Stomach smooth muscle (tissue), 2 donors: ENCODE results near the gene CAMKMT.

Experiments used
- H3K27ac ChIP-seq: one replicate; pipeline ENCODE4 v1.7.0; 2013; ENCODE audit warnings: mild to moderate bottlenecking, low read length, inconsistent platforms
- H3K27me3 ChIP-seq, 2 donors: one replicate each; pipeline ENCODE4 v1.7.0; 2013; ENCODE audit warnings: low read length in 2 of 2; ENCODE audit not compliant: insufficient read depth in 2 of 2, control insufficient read depth in 1 of 2
- H3K36me3 ChIP-seq, 2 donors: one replicate each; pipeline ENCODE4 v1.7.0; 2013; ENCODE audit warnings: low read length in 2 of 2; ENCODE audit not compliant: control insufficient read depth in 2 of 2, insufficient read depth in 2 of 2
- H3K4me1 ChIP-seq: one replicate; pipeline ENCODE4 v1.7.0; 2013; ENCODE audit warnings: low read length; ENCODE audit not compliant: control insufficient read depth, insufficient read depth
- H3K4me3 ChIP-seq, 2 donors: one replicate each; pipeline ENCODE4 v1.7.0; 2013; ENCODE audit warnings: low read length in 2 of 2
- H3K9ac ChIP-seq, 2 donors: one replicate each; pipeline ENCODE4 v1.7.0; 2013; ENCODE audit warnings: low read length in 2 of 2, mild to moderate bottlenecking in 1 of 2
- H3K9me3 ChIP-seq, 2 donors: one replicate each; pipeline ENCODE4 v1.7.0; 2013; ENCODE audit warnings: low read length in 2 of 2; ENCODE audit not compliant: control insufficient read depth in 2 of 2
- donor health status: healthy.
- donor health status: Pancreatic carcinoma.

Gene CAMKMT

DNA sequence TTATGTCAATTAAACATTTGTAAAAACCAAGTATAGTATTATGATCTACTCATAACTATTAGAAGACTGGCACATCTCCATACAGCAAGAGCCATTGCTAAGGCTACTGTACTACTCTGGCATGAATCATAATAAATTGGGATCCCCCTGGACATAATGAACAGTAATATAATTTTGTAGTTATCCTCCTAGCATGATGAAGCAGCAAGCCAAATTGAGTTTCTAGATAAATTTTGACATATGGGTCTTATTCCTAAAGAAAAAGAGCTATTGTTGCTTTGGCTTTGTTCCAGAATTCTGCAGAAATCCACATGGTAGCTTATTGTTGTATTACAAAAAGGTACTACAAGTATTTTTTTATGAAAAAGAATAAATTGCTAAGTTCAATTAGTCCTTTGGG is 204.3 kb downstream of the CAMKMT start:
- Histone ChIP-seq H3K36me3 (no peaks in the 10 kb centered on the region), H3K9ac (no peak overlapping the region), H3K27ac (no peak overlapping the region)

DNA sequence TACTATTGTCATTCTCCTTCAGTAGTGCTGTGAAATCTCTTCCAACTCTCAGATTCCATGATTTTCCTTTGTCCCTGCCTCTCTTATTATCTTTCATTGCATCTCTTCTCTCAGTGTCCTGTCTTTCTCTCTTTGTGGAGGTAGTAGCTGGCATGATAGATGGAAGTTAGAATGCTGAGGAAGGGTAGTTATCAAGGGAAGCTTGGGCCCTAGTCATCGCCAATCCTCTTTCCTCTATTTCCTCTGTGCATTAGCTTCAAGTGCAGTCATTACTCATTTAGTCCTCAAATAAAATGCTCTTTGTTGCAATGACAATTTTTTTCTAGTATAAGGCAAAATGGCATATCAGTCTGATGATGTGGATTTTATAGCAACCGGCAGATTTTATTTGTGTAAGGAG is 207.7 kb downstream of the CAMKMT start:
- Histone ChIP-seq H3K36me3 (no peaks in the 10 kb centered on the region), H3K9me3 (no peaks in the 10 kb centered on the region), H3K9ac (no peak overlapping the region), H3K4me1 (no peaks in the 10 kb centered on the region), H3K27me3 (no peaks in the 10 kb centered on the region), H3K4me3 (no peak overlapping the region), H3K27ac (no peak overlapping the region)

More for the DNA sequence above, 204.3 kb downstream of the CAMKMT start:
- no peaks in the 10 kb centered on the region for H3K27me3 ChIP-seq
- no peaks in the 10 kb centered on the region for H3K4me1 ChIP-seq
- H3K4me3 ChIP-seq, result no peak overlapping the region
- H3K9me3 ChIP-seq, result no peaks in the 10 kb centered on the region

DNA sequence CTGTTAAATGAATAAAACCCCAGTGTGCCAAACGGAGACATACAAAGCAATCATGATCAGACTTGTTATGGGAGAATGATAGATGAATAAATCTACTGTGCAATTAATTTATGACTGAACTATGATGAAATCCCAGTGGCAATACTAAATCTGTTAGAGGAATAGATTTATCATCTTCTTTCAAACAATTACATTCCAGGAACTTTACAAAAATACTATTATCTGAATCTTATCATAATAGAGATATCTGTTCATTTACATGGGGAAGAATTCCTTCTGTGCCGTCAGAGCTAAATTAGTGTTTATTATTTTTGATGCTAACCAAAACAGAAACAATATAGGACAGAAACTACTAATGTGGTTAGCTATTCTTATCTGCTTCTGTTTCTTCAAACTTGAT is 208.5 kb downstream of the CAMKMT start:
- Histone ChIP-seq H3K27ac (no peak overlapping the region), H3K27me3 (no peaks in the 10 kb centered on the region), H3K9me3 (no peaks in the 10 kb centered on the region), H3K9ac (no peak overlapping the region), H3K4me3 (no peak overlapping the region), H3K4me1 (no peaks in the 10 kb centered on the region), H3K36me3 (no peaks in the 10 kb centered on the region)

DNA sequence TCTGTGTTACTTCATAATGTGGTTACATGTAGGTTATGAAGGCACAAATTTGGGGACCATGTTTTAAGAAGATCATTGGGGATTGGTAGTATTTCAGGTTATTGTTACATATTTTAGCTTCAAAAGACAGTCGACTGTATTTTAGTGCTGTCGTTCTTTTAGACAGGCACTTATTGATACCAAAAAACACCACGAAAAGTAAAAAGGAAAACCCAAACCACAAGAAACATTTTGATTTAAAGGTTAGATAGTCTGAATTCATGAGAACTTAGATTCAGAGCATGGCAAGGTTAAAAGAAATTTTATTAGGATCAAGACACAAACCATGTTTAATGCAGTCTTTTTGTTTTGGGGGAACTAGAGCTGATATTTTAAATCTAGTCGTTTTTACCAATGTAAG is 209.0 kb downstream of the CAMKMT start:
- H3K27me3 ChIP-seq, result no peaks in the 10 kb centered on the region
- H3K4me3 ChIP-seq, result no peak overlapping the region
- no peak overlapping the region for H3K9ac ChIP-seq
- H3K9me3 ChIP-seq, result no peaks in the 10 kb centered on the region
- H3K36me3 ChIP-seq, result no peaks in the 10 kb centered on the region
- no peak overlapping the region for H3K27ac ChIP-seq
- no peaks in the 10 kb centered on the region for H3K4me1 ChIP-seq

DNA sequence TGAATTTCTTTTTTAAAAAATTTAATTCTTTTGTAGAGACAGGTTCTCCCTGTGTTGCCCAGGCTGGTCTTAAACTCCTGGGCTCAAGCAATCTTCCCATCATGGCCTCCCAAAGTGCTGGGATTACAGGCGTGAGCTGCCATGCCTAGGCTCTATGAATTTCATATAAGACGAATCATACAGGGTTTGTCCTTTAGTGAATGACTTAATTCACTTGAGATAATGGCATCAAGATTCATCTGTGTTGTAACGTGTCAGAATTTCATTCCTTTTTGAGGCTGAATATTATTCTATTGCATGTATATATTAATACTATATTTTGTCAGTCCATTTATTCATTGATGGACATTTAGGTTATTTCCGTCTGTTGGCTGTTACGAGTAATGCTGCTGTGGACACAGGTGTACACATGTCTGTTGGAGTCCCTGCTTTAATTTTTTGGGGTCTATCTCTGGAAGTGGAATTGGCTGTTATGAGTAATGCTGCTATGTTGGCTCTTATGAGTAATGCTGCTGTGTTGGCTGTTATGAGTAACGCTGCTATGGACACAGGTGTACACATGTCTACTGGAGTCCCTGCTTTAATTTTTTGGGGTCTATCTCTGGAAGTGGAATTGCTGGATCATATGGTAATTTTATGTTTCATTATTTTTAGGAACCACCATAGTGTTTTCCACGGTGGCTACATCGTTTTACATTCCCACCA is 210.6 kb downstream of the CAMKMT start:
- Histone ChIP-seq H3K36me3 (no peaks in the 10 kb centered on the region), H3K4me3 (no peak overlapping the region), H3K9me3 (no peaks in the 10 kb centered on the region), H3K9ac (no peak overlapping the region), H3K27me3 (no peaks in the 10 kb centered on the region), H3K27ac (no peak overlapping the region), H3K4me1 (no peaks in the 10 kb centered on the region)

DNA sequence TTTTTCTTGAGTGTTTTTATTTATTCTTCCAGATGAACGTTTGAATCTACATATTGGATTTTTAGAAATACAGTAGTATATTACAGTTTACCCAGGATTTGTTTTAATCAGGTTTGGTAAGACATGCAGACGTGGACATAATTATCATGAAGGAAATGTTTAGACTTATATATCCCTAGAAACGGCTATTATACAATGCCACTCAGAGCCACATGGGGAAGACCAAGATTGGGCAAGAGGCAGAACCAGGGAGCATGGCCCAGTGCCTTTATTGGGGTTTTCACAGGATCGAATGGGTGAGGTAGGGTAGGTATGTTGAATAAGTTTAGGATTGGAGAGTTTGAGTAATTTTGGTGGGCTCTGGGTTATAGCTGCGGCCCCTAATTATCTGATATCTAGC is 212.2 kb downstream of the CAMKMT start:
- no peak overlapping the region for H3K4me3 ChIP-seq
- H3K27ac ChIP-seq, result no peak overlapping the region
- no peaks in the 10 kb centered on the region for H3K36me3 ChIP-seq
- no peaks in the 10 kb centered on the region for H3K27me3 ChIP-seq
- H3K4me1 ChIP-seq, result no peaks in the 10 kb centered on the region
- H3K9ac ChIP-seq, result no peak overlapping the region
- H3K9me3 ChIP-seq, result no peaks in the 10 kb centered on the region

DNA sequence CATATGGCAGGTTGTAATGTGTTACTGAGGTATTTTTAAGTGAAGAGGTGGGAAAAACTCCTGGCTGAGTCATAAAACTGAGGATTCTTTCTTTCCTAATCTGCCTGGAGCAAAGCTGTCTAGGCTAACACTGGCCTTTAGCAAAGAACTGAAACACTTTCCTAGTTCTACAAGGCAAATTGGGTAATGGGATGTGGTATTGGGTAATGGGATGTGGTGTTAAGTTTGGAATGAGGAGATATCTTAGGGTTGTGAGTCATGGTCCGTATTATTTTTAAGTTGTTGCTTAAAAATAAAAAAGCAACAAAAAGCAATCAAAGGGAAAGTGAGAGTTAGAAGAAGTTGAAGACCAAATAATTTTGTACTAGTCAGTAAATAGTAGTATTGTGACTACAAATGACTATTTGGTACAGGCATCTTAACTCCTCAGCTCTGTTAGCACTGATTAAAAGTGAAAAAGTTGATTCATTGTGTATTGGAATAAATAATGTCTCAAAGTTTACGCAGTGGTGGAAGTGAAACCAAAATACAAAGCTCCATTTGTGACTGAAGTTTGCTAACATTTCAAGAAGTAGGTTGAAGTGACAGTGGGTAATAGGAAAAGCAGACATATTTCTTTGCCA is 216.8 kb downstream of the CAMKMT start:
- no peaks in the 10 kb centered on the region for H3K27me3 ChIP-seq
- no peak overlapping the region for H3K27ac ChIP-seq
- no peak overlapping the region for H3K4me3 ChIP-seq
- no peaks in the 10 kb centered on the region for H3K36me3 ChIP-seq
- no peaks in the 10 kb centered on the region for H3K4me1 ChIP-seq
- no peak overlapping the region for H3K9ac ChIP-seq
- H3K9me3 ChIP-seq, result no peaks in the 10 kb centered on the region

DNA sequence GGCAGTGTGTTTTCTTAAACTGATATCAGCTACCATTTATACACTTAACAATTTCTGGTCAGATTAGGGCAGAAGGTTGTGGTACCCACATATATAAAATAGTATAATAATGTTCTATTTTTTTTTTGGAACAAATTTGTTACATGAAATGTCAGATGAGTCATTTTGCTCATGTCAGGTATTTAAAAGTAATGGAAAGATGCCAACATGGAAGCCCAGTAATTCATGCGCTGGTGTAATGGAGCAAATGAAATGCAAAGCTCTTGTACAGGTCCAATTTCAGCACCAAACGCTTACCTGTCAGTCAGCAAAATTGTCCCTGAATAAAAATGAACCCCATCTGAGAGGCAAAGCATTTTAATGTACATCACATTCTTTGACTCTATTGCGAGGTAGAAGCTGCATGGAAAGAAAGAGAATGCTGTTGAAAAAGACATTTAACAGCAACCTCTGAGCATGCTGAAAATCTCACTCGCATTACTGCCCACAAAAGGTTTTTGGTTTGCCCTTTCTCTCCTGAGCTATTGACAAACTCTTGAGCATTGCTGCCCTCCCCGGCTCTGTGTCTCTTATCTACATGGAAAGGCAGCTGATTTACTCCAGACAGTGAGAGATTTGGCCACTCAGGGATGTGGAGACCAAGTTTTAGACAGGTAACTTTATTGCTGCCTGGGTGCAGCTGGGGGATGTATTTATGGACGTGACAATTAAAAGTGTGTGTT is 217.5 kb downstream of the CAMKMT start:
- H3K9ac ChIP-seq, result no peak overlapping the region
- H3K9me3 ChIP-seq, result no peaks in the 10 kb centered on the region
- H3K27me3 ChIP-seq, result no peaks in the 10 kb centered on the region
- no peaks in the 10 kb centered on the region for H3K36me3 ChIP-seq
- H3K4me3 ChIP-seq, result no peak overlapping the region
- H3K4me1 ChIP-seq, result no peaks in the 10 kb centered on the region
- no peak overlapping the region for H3K27ac ChIP-seq

DNA sequence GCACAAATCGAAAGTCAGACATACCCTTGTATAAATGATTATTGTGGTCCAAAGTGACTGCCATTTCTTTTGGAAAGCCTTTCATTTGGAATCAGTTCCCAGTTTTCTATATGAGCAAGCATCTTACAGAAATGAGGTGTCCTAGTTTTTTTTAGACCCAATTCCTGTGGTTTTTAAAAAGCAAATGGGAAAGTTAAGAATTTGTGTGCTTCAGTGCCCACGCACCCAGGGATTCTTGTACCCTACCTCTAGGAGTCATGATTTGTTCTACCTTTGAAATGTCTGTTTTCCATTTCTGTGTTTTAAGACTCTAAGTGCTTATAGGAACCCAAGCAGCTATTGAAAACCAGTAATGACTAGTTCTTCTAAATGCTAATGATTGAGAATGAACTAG is 218.1 kb downstream of the CAMKMT start:
- Histone ChIP-seq H3K4me1 (no peaks in the 10 kb centered on the region), H3K9ac (no peak overlapping the region), H3K36me3 (no peaks in the 10 kb centered on the region), H3K27me3 (no peaks in the 10 kb centered on the region), H3K9me3 (no peaks in the 10 kb centered on the region), H3K27ac (no peak overlapping the region), H3K4me3 (no peak overlapping the region)

DNA sequence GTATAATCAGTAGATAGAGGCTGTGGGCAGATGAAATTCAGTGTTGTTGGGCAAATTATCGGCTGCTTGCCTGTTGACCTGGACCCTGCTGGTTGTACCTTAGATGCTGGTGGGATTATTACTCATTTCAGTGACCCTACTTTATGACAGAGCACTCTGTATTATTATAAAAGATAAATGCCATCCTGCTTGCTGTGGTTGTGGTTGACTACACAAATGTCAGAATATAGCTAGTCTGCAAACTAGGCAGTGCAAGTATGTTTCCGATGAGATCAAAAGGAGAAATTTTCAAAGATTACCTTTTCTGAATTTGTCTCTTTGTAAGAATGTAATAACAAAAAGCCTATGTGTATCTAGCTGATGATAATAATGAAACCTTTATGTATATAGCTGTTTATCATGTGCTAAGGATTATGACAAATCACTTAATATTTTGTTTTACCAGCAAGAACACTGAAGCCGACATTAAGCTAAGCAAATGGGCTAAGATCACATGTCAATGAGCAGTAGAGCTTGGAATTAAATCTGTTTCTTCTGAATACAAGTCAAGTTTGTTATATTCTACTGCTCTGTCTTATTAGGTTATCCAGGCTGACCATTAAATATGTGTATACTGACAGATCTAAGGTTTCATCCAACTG is 219.2 kb downstream of the CAMKMT start:
- Histone ChIP-seq H3K27ac (no peak overlapping the region), H3K4me1 (no peaks in the 10 kb centered on the region), H3K9ac (no peak overlapping the region), H3K4me3 (no peak overlapping the region), H3K36me3 (no peaks in the 10 kb centered on the region), H3K9me3 (no peaks in the 10 kb centered on the region), H3K27me3 (no peaks in the 10 kb centered on the region)
